Germinal center (tissue), 1 donor: Measurements from ENCODE around the gene INPP4B.

ENCODE experiments used
- DNase-seq: peaks from one replicate; pipeline ENCODE4 v3.0.0; 2012; ENCODE audit warnings: mixed read lengths, low spot score

INPP4B gene

GRCh38 chr4:142473218-142473959, 372.7 kb downstream of the INPP4B start:
- no peak for DNase-seq

GRCh38 chr4:142467088-142467487, 379.0 kb downstream of the INPP4B start:
- DNase-seq: no peak

- DNase-seq: no peak
These were observed 380.6 kb downstream of the INPP4B start for GRCh38 chr4:142465526-142465925.

- no peak for DNase-seq
These were observed 382.9 kb downstream of the INPP4B start for GRCh38 chr4:142463206-142463605.

GRCh38 chr4:142452161-142452855, 393.8 kb downstream of the INPP4B start:
- DNase-seq: no peak

- no peak for DNase-seq
These were observed 396.2 kb downstream of the INPP4B start for GRCh38 chr4:142449771-142450373.

GRCh38 chr4:142447009-142447408, 399.1 kb downstream of the INPP4B start:
- DNase-seq: no peak

GRCh38 chr4:142443469-142443868, 402.6 kb downstream of the INPP4B start:
- no peak for DNase-seq

- no peak for DNase-seq
These were observed 406.0 kb downstream of the INPP4B start for GRCh38 chr4:142440093-142440492.

GRCh38 chr4:142435599-142436235, 410.4 kb downstream of the INPP4B start:
- DNase-seq: no peak

- no peak for DNase-seq
These were observed 411.4 kb downstream of the INPP4B start for GRCh38 chr4:142434519-142435224.

GRCh38 chr4:142428715-142429114, 417.4 kb downstream of the INPP4B start:
- DNase-seq: no peak

GRCh38 chr4:142427456-142427855, 418.6 kb downstream of the INPP4B start:
- DNase-seq: no peak

- DNase-seq: no peak
These were observed 422.2 kb downstream of the INPP4B start for GRCh38 chr4:142423861-142424260.

- DNase-seq: no peak
These were observed 425.6 kb downstream of the INPP4B start for GRCh38 chr4:142420311-142421095.

- DNase-seq: no peak
These were observed 426.4 kb downstream of the INPP4B start for GRCh38 chr4:142419712-142420111.

GRCh38 chr4:142418697-142419096, 427.4 kb downstream of the INPP4B start:
- no peak for DNase-seq

GRCh38 chr4:142416711-142417275, 429.3 kb downstream of the INPP4B start:
- no peak for DNase-seq

- DNase-seq: no peak
These were observed 430.0 kb downstream of the INPP4B start for GRCh38 chr4:142416121-142416520.

GRCh38 chr4:142414366-142414990, 431.6 kb downstream of the INPP4B start:
- DNase-seq: no peak
